Measurements from ENCODE around the gene HNRNPLL.

Gene HNRNPLL

GRCh38 chr2:38590053-38590452 is 12.7 kb downstream of the HNRNPLL start:
- peak; percentile 64 for FAIRE-seq

- FAIRE-seq, result no peak
These were observed 15.8 kb downstream of the HNRNPLL start for GRCh38 chr2:38586931-38587330.

- FAIRE-seq, result peak; percentile 80
These were observed 17.8 kb downstream of the HNRNPLL start for GRCh38 chr2:38584881-38585280.

- FAIRE-seq, result no peak
These were observed 18.7 kb downstream of the HNRNPLL start for GRCh38 chr2:38583994-38584393.

- no peak for FAIRE-seq
These were observed 19.2 kb downstream of the HNRNPLL start for GRCh38 chr2:38583524-38583923.

GRCh38 chr2:38581193-38582147 is 21.3 kb downstream of the HNRNPLL start:
- peak; percentile 94 for FAIRE-seq

GRCh38 chr2:38580115-38580636 is 22.6 kb downstream of the HNRNPLL start:
- no peak for FAIRE-seq

GRCh38 chr2:38578832-38579231 is 23.9 kb downstream of the HNRNPLL start:
- no peak for FAIRE-seq

- FAIRE-seq, result no peak
These were observed 28.4 kb downstream of the HNRNPLL start for GRCh38 chr2:38574278-38574677.

- no peak for FAIRE-seq
These were observed 30.6 kb downstream of the HNRNPLL start for GRCh38 chr2:38572167-38572566.

GRCh38 chr2:38571193-38571592 is 31.5 kb downstream of the HNRNPLL start:
- FAIRE-seq, result peak; percentile 20

- no peak for FAIRE-seq
These were observed 33.8 kb downstream of the HNRNPLL start for GRCh38 chr2:38568724-38569436.

GRCh38 chr2:38565333-38565732 is 37.4 kb downstream of the HNRNPLL start:
- no peak for FAIRE-seq

- no peak for FAIRE-seq
These were observed 41.0 kb downstream of the HNRNPLL start for GRCh38 chr2:38561691-38562090.

- no peak for FAIRE-seq
These were observed 42.6 kb downstream of the HNRNPLL start for GRCh38 chr2:38560092-38560491.

GRCh38 chr2:38557981-38558380 is 44.7 kb downstream of the HNRNPLL start:
- FAIRE-seq, result no peak

GRCh38 chr2:38557217-38557616 is 45.5 kb downstream of the HNRNPLL start:
- FAIRE-seq, result no peak

GRCh38 chr2:38556006-38556801 is 46.5 kb downstream of the HNRNPLL start:
- no peak for FAIRE-seq

GRCh38 chr2:38554973-38555595 is 47.6 kb downstream of the HNRNPLL start:
- peak; percentile 34 for FAIRE-seq

GRCh38 chr2:38553554-38553953 is 49.2 kb downstream of the HNRNPLL start:
- no peak for FAIRE-seq

GRCh38 chr2:38552259-38552658 is 50.5 kb downstream of the HNRNPLL start:
- no peak for FAIRE-seq

- FAIRE-seq, result no peak
These were observed 51.0 kb downstream of the HNRNPLL start for GRCh38 chr2:38551746-38552145.
